Stomach (tissue), 9 donors: ENCODE results near the gene SFMBT1. TPM values are rescaled to one million over a fixed set of nuclear protein-coding genes. Genes with fewer than 3 reads are reported as not detected.

Experiments used
- DNase-seq, 2 donors: peaks; one replicate each; pipeline versions ENCODE4 v3.0.0 to v3.0.0-alpha.2; 2013 to 2019
- H3K27ac ChIP-seq, 5 donors: fragments of 200-600 bp in 4 of 5; sonication (generic) in 4 of 5; one replicate each; pipeline ENCODE4 v1.5.1; 2013 to 2019; ENCODE audit warnings: mild to moderate bottlenecking in 1 of 5, moderate library complexity in 1 of 5
- H3K27me3 ChIP-seq, 3 donors: fragments of 200-600 bp; sonication (generic); one replicate each; pipeline ENCODE4 v1.5.1; 2017 to 2019; ENCODE audit warnings: mixed run types in 1 of 3
- H3K36me3 ChIP-seq, 4 donors: fragments of 200-600 bp; sonication (generic); 1 replicate in 3 of 4; 2 replicates in 1 of 4; pipeline ENCODE4 v1.5.1; 2016 to 2019
- H3K4me1 ChIP-seq, 4 donors: fragments of 200-600 bp; sonication (generic); one replicate each; pipeline ENCODE4 v1.5.1; 2016 to 2019
- H3K4me3 ChIP-seq, 4 donors: fragments of 200-600 bp; sonication (generic) in 3 of 4; one replicate each; pipeline ENCODE4 v1.5.1; 2016 to 2019; ENCODE audit warnings: mild to moderate bottlenecking in 1 of 4
- H3K9me3 ChIP-seq, 4 donors: fragments of 200-600 bp; sonication (generic); one replicate each; pipeline ENCODE4 v1.5.1; 2016 to 2019
- EP300 ChIP-seq: sonication (generic); formaldehyde crosslinking; IDR thresholded peaks from one replicate; pipeline ENCODE4 v1.6.1; 2017; ENCODE audit warnings: antibody characterized with exemption
- POLR2A ChIP-seq, 4 donors: fragments of 450-650 bp; IDR thresholded peaks; one replicate each; pipeline ENCODE4 v1.6.1; 2016; ENCODE audit warnings: antibody characterized with exemption in 4 of 4, control low read depth in 2 of 4, mild to moderate bottlenecking in 1 of 4, moderate library complexity in 1 of 4
- POLR2AphosphoS5 ChIP-seq, 3 donors: sonication (generic); formaldehyde crosslinking; IDR thresholded peaks; one replicate each; pipeline ENCODE4 v1.6.1; 2016; ENCODE audit warnings: antibody characterized with exemption in 3 of 3
- WGBS, 5 donors: extraction: QIAGEN DNeasy Blood & Tissue Kit in 3 of 5; methylation state at CpG; one replicate each; pipeline versions ENCODE4 v1.1.5 to v1.1.7; 2013 to 2018; 5-methylcytosine and 5-hydroxymethylcytosine counted together
- intact Hi-C: fragments of 100-400 bp; cut with DNase I; formaldehyde crosslinking; loops from one replicate; pipeline ENCODE4 v1.15.1; 2023; ENCODE audit warnings: low total_unique reads
- polyA plus RNA-seq, 3 donors: library from polyadenylated mRNA; stranded (reverse); fragments of 200-250 nt; gene quantifications; one replicate each; pipeline ENCODE4 v1.2.3, GENCODE V29; 2013
- total RNA-seq, 5 donors: library from RNA; depleted of rRNA; stranded (reverse); fragments of >200 nt; gene quantifications; one replicate each; pipeline versions ENCODE4 v1.1.0 to v1.2.3, GENCODE V29; 2014 to 2016
- TF ChIP-seq, protein P1 (sequence below), 7 experiments: fragments of 450-650 bp in 4 of 7; fragments of 200-600 bp in 3 of 7; sonication (generic) in 3 of 7; IDR thresholded peaks; one replicate each; pipeline ENCODE4 v1.5.1; 2016 to 2019; ENCODE audit warnings: antibody characterized with exemption in 7 of 7, control low read depth in 2 of 7, mild to moderate bottlenecking in 1 of 7
- donor health status: healthy with polysubstance abuse.
- donor health status: Bipolar disorder and iron deficiency.
- donor health status: healthy.

SFMBT1 gene
- total and polyA plus RNA-seq, 8 donors, result 2.7 to 29.4 (median 6.5) TPM

DNA sequence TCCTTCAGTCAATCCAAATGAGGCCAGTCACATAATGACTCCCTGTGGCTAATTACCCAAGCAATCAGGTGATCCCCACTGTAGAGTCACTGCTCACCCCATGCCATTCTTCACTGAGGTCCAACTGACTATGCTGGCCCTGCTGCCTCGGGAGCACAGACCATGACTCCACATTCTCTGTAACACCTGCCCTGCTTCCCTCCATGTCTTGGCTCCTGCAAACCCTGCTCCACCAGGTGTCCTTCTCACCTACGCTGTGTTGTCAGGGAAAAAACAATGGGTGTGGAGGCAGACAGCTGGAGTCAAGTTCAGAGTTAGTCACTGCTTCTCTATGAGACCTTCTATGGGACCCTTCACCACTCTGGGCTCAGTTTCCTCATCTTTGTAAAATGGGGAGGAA, 6.1 kb upstream of the SFMBT1 start:
- intact Hi-C loops, result no loop called here
- Histone ChIP-seq H3K9me3 (no peaks in the 10 kb centered on the region), H3K4me1 (peaks cover 0 to 3% (median 2%) of the 10 kb centered on the region in 4 donors), H3K4me3 (no peak overlapping the region), H3K36me3 (no peaks in the 10 kb centered on the region), H3K27me3 (no peaks in the 10 kb centered on the region), H3K27ac (no peak overlapping the region)
- DNase-seq, result peak in 1 of 2 donors; percentile 18
- 58 to 81% (median 74%) methylated on average over 2 of the region's 2 CpGs for WGBS, 5 donors
- TF ChIP-seq POLR2AphosphoS5 (IDR thresholded peaks at IDR 0.05), result no peak
- TF ChIP-seq POLR2A (IDR thresholded peaks at IDR 0.05), result no peak
- TF ChIP-seq EP300, result no peak
- TF ChIP-seq, protein P1, sequence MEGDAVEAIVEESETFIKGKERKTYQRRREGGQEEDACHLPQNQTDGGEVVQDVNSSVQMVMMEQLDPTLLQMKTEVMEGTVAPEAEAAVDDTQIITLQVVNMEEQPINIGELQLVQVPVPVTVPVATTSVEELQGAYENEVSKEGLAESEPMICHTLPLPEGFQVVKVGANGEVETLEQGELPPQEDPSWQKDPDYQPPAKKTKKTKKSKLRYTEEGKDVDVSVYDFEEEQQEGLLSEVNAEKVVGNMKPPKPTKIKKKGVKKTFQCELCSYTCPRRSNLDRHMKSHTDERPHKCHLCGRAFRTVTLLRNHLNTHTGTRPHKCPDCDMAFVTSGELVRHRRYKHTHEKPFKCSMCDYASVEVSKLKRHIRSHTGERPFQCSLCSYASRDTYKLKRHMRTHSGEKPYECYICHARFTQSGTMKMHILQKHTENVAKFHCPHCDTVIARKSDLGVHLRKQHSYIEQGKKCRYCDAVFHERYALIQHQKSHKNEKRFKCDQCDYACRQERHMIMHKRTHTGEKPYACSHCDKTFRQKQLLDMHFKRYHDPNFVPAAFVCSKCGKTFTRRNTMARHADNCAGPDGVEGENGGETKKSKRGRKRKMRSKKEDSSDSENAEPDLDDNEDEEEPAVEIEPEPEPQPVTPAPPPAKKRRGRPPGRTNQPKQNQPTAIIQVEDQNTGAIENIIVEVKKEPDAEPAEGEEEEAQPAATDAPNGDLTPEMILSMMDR (IDR thresholded peaks at IDR 0.05), result no peak

DNA sequence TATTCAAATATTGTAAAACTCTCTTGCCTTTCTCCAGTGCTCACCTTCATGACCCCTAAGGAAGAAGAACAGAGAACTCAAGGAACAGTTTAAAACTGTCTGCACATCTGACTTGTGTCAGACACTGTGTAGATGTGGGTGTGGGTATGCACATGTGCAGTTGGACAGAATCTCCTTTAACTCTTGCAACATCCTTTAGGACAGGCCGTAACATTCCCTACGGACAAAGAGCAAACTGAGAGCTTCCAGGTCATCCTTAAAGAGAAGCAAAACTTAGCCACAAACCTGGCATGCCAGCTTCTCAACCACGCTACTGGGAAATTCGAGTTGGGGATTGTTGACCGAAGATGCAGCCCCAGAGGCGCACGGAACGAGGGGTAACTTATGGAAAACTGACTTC, 4.1 kb upstream of the SFMBT1 start:
- no peak for TF ChIP-seq POLR2AphosphoS5 (IDR thresholded peaks at IDR 0.05)
- TF ChIP-seq, protein P1 (IDR thresholded peaks at IDR 0.05), result no peak
- no peak for TF ChIP-seq POLR2A (IDR thresholded peaks at IDR 0.05)
- no peak for TF ChIP-seq EP300
- no peak overlapping the region for H3K27ac ChIP-seq
- 83 to 90% (median 86%) methylated on average over 8 of the region's 8 CpGs for WGBS, 5 donors
- intact Hi-C loops, result no loop called here
- no peaks in the 10 kb centered on the region for H3K27me3 ChIP-seq
- H3K36me3 ChIP-seq, result no peaks in the 10 kb centered on the region
- no peak for DNase-seq
- H3K9me3 ChIP-seq, result no peaks in the 10 kb centered on the region
- H3K4me3 ChIP-seq, result no peak overlapping the region
- H3K4me1 ChIP-seq, result peaks cover 5 to 11% (median 10%) of the 10 kb centered on the region in 4 donors

- DNase-seq, result peak; percentile 53 to 80
- intact Hi-C loops, result no loop called here
- Histone ChIP-seq H3K4me3 (peak overlapping the region; percentile 89 to 98 (median 96)), H3K9me3 (no peaks in the 10 kb centered on the region), H3K27me3 (no peaks in the 10 kb centered on the region), H3K4me1 (peaks cover 5 to 41% (median 27%) of the 10 kb centered on the region in 4 donors), H3K36me3 (no peaks in the 10 kb centered on the region), H3K27ac (peak overlapping the region; percentile 91 to 99 (median 95))
- TF ChIP-seq EP300, result no peak
- TF ChIP-seq, protein P1 (IDR thresholded peaks at IDR 0.05), result peak in 3 of 7 experiments; percentile 15 to 50 (median 28)
- WGBS, 5 donors, result 2 to 6% (median 4%) methylated on average over 38 to 112 of the region's 113 CpGs
Measured at GRCh38 chr3:53046171-53047170, 598 bp upstream of the SFMBT1 start.

GRCh38 chr3:53044711-53045517, 959 bp downstream of the SFMBT1 start:
- peaks cover 5 to 49% (median 31%) of the 10 kb centered on the region in 4 donors for H3K4me1 ChIP-seq
- H3K9me3 ChIP-seq, result no peaks in the 10 kb centered on the region
- WGBS, 5 donors, result 0 to 6% (median 1%) methylated on average over 6 to 101 of the region's 101 CpGs
- H3K27me3 ChIP-seq, result no peaks in the 10 kb centered on the region
- H3K4me3 ChIP-seq, result peak overlapping the region; percentile 68 to 97 (median 87)
- DNase-seq, result peak; percentile 66 to 86
- TF ChIP-seq EP300 (no peak), POLR2AphosphoS5 (IDR thresholded peaks at IDR 0.05) (peak in 1 of 3 donors; percentile 33)
- intact Hi-C loops, result no loop called here
- H3K27ac ChIP-seq, result peak overlapping the region; percentile 86 to 99 (median 95)
- no peaks in the 10 kb centered on the region for H3K36me3 ChIP-seq
